Ascending aorta (tissue), 2 donors: Measurements from ENCODE around the gene ZNF70. TPM values are rescaled to one million over a fixed set of nuclear protein-coding genes. Genes with fewer than 3 reads are reported as not detected.

ENCODE experiments used
- DNase-seq, 2 donors: peaks; one replicate each; pipeline ENCODE4 v3.0.0-alpha.2; 2019; ENCODE audit warnings: low spot score in 2 of 2
- H3K27ac ChIP-seq, 2 donors: fragments of 200-600 bp; sonication (generic); one replicate each; pipeline ENCODE4 v1.5.1; 2016 to 2017; ENCODE audit warnings: mild to moderate bottlenecking in 1 of 2
- H3K27me3 ChIP-seq: fragments of 200-600 bp; sonication (generic); one replicate; pipeline ENCODE4 v1.5.1; 2017
- H3K36me3 ChIP-seq, 2 donors: fragments of 200-600 bp; sonication (generic); one replicate each; pipeline ENCODE4 v1.5.1; 2016
- H3K4me1 ChIP-seq, 2 donors: fragments of 200-600 bp; sonication (generic); one replicate each; pipeline ENCODE4 v1.5.1; 2016 to 2017; ENCODE audit warnings: mild to moderate bottlenecking in 1 of 2
- H3K4me3 ChIP-seq, 2 donors: fragments of 200-600 bp; sonication (generic); one replicate each; pipeline ENCODE4 v1.5.1; 2016 to 2017; ENCODE audit warnings: mild to moderate bottlenecking in 1 of 2
- H3K9me3 ChIP-seq, 2 donors: fragments of 200-600 bp; sonication (generic); one replicate each; pipeline ENCODE4 v1.5.1; 2016
- intact Hi-C: fragments of 100-400 bp; cut with DNase I; formaldehyde crosslinking; loops from one replicate; pipeline ENCODE4 v1.15.1; 2023
- total RNA-seq: library from RNA; depleted of rRNA; stranded (reverse); fragments of >200 nt; gene quantifications from one replicate; pipeline ENCODE4 v1.1.0, GENCODE V29; 2016
- TF ChIP-seq, protein P1 (sequence below), 3 experiments: fragments of 200-600 bp in 2 of 3; fragments of 450-650 bp in 1 of 3; sonication (generic) in 2 of 3; IDR thresholded peaks; one replicate each; pipeline ENCODE4 v1.5.1; 2016 to 2019; ENCODE audit warnings: antibody characterized with exemption in 3 of 3, mild to moderate bottlenecking in 1 of 3, moderate library complexity in 1 of 3

The ZNF70 gene
- total RNA-seq, 1 donor from 2014 or later = 5.2 TPM

DNA sequence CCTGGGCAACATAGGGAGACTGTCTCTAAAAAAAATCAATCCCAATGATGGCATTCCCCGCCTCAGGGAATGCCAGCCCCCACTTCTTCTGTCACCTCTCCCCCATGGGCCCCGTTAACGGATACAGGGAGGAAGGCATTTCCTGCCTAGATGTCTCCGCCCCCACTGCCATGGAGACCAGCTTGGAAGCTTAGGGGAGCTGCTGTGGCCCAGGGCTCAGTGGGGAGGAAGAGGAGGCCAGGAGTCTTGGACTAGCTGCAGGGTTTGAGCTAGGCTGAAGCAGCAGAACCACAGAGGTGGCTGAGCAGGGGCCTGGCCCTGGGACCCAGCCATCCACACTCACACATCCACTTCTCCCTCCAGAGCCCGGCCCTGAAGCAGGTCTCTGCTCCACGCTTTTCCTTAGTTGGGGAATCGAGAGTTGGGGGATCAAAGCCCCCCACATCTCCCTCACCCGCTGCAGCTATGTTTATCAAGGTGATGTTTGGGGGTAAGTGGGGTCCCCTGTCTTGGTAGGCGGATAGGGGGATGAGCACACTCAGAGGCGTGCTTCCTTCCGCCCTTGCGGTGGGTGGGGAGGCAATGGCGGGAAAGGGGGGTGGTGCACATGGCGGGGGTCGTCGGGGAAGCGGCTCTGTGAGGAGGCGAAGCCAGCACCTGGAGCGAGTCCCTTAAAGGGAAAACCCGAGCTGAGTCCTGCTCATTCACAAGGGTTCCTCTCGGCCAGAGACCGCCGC, 12.1 kb upstream of the ZNF70 start, which contains the start of gene C22orf15:
Gene C22orf15, plus strand, starts transcription at position 149 of the 737 bp plus-strand sequence. Its CDS starts 317 bp downstream, at position 466.
- intact Hi-C loops = no loop called here
- no peaks in the 10 kb centered on the region for H3K27me3 ChIP-seq
- no peaks in the 10 kb centered on the region for H3K9me3 ChIP-seq
- peaks cover 9 to 15% of the 10 kb centered on the region in 2 donors for H3K4me1 ChIP-seq
- DNase-seq = no peak
- no peaks in the 10 kb centered on the region for H3K36me3 ChIP-seq
- no peak within 1 kb of the TSS for H3K27ac ChIP-seq
- TF ChIP-seq, protein P1, sequence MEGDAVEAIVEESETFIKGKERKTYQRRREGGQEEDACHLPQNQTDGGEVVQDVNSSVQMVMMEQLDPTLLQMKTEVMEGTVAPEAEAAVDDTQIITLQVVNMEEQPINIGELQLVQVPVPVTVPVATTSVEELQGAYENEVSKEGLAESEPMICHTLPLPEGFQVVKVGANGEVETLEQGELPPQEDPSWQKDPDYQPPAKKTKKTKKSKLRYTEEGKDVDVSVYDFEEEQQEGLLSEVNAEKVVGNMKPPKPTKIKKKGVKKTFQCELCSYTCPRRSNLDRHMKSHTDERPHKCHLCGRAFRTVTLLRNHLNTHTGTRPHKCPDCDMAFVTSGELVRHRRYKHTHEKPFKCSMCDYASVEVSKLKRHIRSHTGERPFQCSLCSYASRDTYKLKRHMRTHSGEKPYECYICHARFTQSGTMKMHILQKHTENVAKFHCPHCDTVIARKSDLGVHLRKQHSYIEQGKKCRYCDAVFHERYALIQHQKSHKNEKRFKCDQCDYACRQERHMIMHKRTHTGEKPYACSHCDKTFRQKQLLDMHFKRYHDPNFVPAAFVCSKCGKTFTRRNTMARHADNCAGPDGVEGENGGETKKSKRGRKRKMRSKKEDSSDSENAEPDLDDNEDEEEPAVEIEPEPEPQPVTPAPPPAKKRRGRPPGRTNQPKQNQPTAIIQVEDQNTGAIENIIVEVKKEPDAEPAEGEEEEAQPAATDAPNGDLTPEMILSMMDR (IDR thresholded peaks at IDR 0.05) = no peak
- peak within 1 kb of the TSS; percentile 16 to 57 for H3K4me3 ChIP-seq

DNA sequence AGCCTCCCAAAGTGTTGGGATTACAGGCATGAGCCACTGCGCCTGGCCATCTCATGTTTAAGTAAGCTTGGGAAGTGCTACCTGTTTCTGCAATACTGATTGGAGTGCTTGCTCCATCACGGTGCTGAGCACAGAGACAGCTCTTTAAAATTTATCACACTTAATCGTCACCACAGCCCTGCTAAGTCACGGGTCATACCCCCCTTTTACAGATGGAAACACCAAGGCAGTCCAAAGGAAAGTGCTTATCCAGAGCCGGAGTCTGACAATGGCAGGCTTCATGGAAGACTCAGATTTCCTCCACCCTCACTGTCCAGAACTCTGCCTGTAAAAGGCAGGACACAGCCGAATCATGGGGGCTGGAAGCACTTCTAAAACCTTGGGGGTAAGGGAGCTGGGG, 9.1 kb upstream of the ZNF70 start:
- no peak overlapping the region for H3K27ac ChIP-seq
- H3K4me1 ChIP-seq = peaks cover 9 to 10% of the 10 kb centered on the region in 2 donors
- H3K36me3 ChIP-seq = no peaks in the 10 kb centered on the region
- DNase-seq = no peak
- TF ChIP-seq, protein P1 (IDR thresholded peaks at IDR 0.05) = no peak
- intact Hi-C loops = no loop called here
- H3K4me3 ChIP-seq = no peak overlapping the region
- no peaks in the 10 kb centered on the region for H3K27me3 ChIP-seq
- H3K9me3 ChIP-seq = no peaks in the 10 kb centered on the region

DNA sequence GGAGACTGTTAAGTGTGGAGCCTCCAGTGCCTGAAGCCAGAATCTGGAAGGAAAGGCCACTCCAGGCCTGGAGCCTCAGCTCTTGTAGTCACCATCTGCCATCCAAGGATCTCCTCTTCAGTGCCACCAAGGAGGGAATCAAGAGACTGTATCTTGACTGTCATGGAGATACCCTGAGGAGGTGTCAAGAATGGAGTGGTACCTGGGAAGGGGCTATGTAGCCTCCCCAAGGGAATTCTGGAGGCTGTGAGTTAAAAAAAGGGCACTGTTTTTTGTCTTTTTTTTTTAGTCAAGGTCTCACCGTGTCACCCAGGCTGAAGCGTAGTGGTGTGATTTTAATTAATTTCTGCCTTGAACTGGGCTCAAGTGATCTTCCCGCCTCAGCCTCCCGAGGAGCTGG, 8.7 kb upstream of the ZNF70 start:
- Histone ChIP-seq H3K4me1 (peaks cover 9 to 10% of the 10 kb centered on the region in 2 donors), H3K27ac (no peak overlapping the region), H3K9me3 (no peaks in the 10 kb centered on the region), H3K4me3 (no peak overlapping the region), H3K36me3 (no peaks in the 10 kb centered on the region), H3K27me3 (no peaks in the 10 kb centered on the region)
- no peak for DNase-seq
- TF ChIP-seq, protein P1 (IDR thresholded peaks at IDR 0.05) = no peak
- intact Hi-C loops = no loop called here

DNA sequence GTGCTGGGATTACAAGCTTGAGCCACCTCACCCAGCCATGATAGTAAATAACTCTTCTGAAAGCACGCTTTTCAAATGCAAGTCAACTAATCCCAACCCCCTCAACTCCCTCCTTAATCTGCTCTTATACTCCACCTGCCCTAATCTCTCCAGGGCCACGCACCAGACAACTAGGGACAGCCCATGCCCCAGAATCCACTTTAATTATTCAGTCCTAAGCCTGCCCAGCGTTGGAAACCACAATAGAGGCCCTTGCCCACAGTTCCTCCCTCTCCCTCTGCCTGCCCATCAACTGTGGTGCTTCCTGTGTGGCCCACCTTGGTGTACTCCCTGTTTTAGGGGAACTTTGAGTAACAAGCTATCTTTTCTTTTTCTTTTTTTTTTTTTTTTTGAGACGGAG, 6.0 kb upstream of the ZNF70 start:
- DNase-seq = no peak
- H3K36me3 ChIP-seq = no peaks in the 10 kb centered on the region
- intact Hi-C loops = no loop called here
- no peak overlapping the region for H3K4me3 ChIP-seq
- no peaks in the 10 kb centered on the region for H3K27me3 ChIP-seq
- no peak overlapping the region for H3K27ac ChIP-seq
- H3K4me1 ChIP-seq = no peaks in the 10 kb centered on the region
- H3K9me3 ChIP-seq = no peaks in the 10 kb centered on the region
- TF ChIP-seq, protein P1 (IDR thresholded peaks at IDR 0.05) = no peak

DNA sequence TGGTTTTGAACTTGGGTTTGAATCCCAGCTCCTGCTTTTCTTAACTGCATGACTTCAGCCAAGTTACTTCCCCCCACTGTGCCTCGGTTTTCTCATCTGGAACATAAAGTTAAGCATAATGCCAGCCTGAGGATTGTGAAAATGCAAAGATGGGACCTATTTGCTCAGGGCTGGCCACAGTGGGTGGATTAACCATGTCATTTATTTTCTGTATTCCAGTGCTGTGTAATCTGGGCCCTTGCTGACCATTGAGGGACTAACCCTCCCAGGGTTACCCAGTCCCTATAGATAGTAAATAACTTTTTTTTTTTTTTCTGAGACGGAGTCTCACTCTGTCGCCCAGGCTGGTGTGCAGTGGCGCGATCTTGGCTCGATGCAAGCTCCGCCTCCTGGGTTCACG, 4.8 kb upstream of the ZNF70 start:
- no peak for DNase-seq
- TF ChIP-seq, protein P1 (IDR thresholded peaks at IDR 0.05) = no peak
- intact Hi-C loops = no loop called here
- Histone ChIP-seq H3K36me3 (no peaks in the 10 kb centered on the region), H3K27ac (no peak overlapping the region), H3K27me3 (no peaks in the 10 kb centered on the region), H3K4me1 (no peaks in the 10 kb centered on the region), H3K9me3 (no peaks in the 10 kb centered on the region), H3K4me3 (no peak overlapping the region)
